GM06990 (cell line): ENCODE results near the gene TRIM25.
A peak's percentile ranks its signal among the peaks of the same experiment; 100 is the strongest.

ENCODE experiments used
- DNase-seq: peaks from one replicate; pipeline ENCODE4 v3.0.0-alpha.2; 2011; ENCODE audit not compliant: insufficient read length; ENCODE audit errors: extremely low read depth
- H3K27me3 ChIP-seq: replicated peaks from 2 replicates; pipeline ENCODE4 v1.6.0; 2011; ENCODE audit warnings: low read length; ENCODE audit not compliant: control insufficient read depth, insufficient read depth
- H3K36me3 ChIP-seq: 2 replicates; pipeline ENCODE4 v1.5.1; 2011; ENCODE audit warnings: low read length; ENCODE audit not compliant: control insufficient read depth, insufficient read depth
- H3K4me3 ChIP-seq: replicated peaks from 2 replicates; pipeline ENCODE4 v1.5.1; 2011; ENCODE audit warnings: low read depth, mild to moderate bottlenecking, control low read depth, low read length
- CTCF ChIP-seq: IDR thresholded peaks from 2 replicates; pipeline ENCODE4 v1.5.1; 2011; ENCODE audit warnings: low read length, control low read depth, mild to moderate bottlenecking, inconsistent platforms; ENCODE audit not compliant: insufficient read depth, poor library complexity, severe bottlenecking

TRIM25 gene

DNA sequence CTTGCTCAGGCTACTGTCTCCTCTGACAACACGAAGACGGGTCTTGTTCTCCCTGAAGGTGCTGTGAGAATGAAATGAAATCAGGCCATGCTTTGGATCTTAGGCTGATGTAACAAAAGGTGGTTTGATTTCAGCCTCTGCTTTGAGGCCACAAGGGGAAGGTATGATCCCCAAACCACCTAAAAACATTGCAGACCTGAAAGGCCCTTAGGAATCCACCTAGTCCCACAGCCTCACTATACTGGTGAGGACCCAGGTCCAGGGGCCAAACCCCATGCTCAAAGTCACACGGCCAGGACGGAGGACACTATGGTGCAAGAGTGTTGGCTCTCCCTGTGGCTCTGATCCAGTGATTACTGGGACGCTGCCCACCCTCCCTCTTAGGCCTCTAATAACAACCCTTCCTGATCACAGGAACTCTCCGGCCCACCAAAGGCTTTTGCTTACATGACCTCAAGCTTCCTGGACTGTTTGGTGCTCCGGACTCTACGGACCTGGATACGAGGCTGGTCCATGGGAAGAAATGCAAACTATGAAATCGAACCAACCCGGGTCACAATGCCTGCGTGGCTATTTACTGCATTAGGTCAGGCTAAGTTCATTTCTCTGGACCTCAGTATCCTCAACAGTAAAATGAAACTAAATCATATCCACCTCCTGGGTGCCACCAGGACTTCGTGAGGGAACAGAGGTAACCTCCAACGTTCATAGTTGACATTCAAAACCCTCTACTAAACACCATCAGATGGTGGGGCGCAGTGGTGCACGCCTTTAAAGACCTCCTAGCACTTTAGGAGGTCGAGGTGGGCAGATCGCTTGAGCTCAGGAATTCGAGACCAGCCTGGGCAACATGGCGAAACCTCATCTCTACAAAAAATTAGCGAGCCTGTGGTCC, 1.5 kb downstream of the TRIM25 start:
- no peak for DNase-seq
- TF ChIP-seq CTCF = no peak
- peaks cover 7% of the 10 kb centered on the region for H3K36me3 ChIP-seq
- no peaks in the 10 kb centered on the region for H3K27me3 ChIP-seq
- H3K4me3 ChIP-seq = peak overlapping the region; percentile 96

DNA sequence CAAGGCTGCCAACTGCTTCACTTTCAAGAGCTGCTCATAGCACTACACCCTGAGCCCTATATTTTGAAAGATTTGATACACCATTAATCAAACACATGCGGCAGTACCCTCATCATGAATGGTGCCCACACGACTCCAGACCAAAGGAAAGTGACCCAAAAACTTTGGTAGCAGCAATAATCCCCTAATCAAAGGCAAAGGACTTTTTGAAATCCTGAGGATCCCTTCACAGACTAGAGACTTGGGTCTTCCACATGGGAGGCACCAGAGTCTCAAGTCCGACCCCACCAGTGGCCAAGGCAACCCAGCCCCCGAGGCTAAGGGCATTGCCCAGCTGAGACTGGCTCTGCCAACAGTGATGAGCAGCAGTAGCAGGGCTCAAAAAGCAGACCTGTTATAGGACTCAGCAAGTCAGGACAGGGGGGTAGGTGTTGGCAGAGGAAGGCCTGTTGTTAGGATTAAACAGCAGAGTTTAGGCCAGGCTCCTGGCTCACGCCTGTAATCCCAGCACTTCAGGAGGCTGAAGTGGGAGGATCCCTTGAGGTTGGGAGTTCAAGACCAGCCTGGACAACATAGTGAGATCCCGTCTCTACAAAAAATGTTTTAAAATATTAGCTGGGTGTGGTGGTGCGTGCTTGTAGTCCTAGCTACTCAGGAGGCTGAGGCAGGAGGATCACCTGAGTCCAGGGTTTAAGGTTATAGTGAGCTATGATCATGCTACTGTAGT, 3.2 kb downstream of the TRIM25 start:
- Histone ChIP-seq H3K4me3 (peak overlapping the region; percentile 12), H3K27me3 (no peaks in the 10 kb centered on the region), H3K36me3 (peaks cover 20% of the 10 kb centered on the region)
- no peak for DNase-seq
- TF ChIP-seq CTCF = no peak

DNA sequence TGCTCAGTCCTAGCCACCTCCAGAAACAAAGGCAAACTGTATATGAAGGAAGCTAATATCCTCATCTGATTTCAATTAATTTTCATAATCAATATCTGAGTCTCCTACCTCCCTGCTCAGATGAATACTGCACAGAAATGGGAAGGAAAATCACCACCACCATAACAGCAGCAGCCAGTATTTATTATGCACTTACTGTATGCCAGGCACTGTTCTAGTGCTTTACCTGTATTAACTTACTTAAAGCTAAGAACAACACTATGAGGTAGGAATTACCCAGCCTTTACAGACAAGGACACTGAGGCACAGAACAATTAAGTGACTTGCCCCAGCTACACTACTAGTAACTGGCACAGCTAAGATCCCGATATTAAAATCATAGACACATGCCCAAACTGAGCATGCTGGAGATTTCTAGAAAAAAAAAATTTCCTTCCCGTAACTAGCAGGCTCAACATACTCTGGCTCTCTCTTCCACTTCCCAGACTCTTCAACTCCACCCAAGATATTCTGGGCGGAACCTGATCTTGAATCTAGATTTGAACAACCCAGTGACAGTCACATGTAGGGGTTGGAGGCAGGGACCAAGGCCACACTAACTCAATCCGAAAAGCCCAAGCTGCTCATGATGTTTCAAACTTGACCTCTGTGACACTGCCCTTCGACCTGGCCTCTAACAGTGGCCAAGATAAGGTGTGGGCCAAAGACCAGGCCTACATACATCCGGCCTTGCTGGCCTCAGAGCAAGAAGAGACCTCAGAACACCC, 3.9 kb downstream of the TRIM25 start:
- no peaks in the 10 kb centered on the region for H3K27me3 ChIP-seq
- peak overlapping the region; percentile 12 for H3K4me3 ChIP-seq
- no peak for TF ChIP-seq CTCF
- H3K36me3 ChIP-seq = peaks cover 20% of the 10 kb centered on the region
- DNase-seq = no peak

DNA sequence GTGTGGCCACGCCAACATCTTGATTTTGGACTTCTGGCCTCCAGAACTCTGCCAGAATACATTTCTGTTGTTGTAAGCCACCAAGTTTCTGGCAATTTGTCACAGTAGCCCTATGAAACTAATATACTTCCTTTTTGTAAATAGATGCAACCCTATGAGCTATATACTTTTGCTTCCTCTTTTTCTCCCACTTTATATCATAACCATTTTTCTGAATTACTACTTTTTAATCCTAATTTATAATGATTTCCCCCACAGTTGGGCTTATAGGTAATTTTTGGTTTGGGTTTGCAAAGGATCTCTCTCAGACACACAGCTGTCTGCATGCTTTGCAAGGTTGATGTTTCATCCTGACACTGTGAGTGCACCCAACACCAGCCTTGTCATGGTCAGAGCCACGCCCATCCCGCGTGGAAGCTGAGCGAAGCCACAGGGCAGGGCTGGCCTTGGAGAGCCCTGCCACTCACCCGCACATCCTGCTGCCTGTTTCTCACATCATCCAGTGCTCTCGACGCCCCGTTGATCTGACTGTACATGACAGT, 5.8 kb downstream of the TRIM25 start:
- DNase-seq = peak; percentile 83
- Histone ChIP-seq H3K27me3 (no peaks in the 10 kb centered on the region), H3K4me3 (no peak overlapping the region), H3K36me3 (peaks cover 30% of the 10 kb centered on the region)
- TF ChIP-seq CTCF = no peak

GRCh38 chr17:56903560-56903959, 10.3 kb downstream of the TRIM25 start:
- Histone ChIP-seq H3K4me3 (no peak overlapping the region), H3K36me3 (peaks cover 58% of the 10 kb centered on the region), H3K27me3 (no peaks in the 10 kb centered on the region)
- TF ChIP-seq CTCF = no peak
- no peak for DNase-seq
